HG02642 (cell line): ENCODE data around the gene SLC16A8.
"Not testable (repeated sequence)": the region's sequence is repeated elsewhere in the genome, so short reads cannot be mapped to it uniquely, and the experiment has no call there.

Experiments used
- ATAC-seq: cut with Tn5 transposase; IDR thresholded peaks from one replicate; pipeline ENCODE4 v1.9.1; 2021; ENCODE audit warnings: mild to moderate bottlenecking; ENCODE audit not compliant: unreplicated experiment, poor library complexity

Gene SLC16A8

GRCh38 chr22:38051261-38051660 lies 32.7 kb downstream of the SLC16A8 start:
- no peak for ATAC-seq

GRCh38 chr22:38050720-38051119 lies 33.3 kb downstream of the SLC16A8 start:
- ATAC-seq = no peak

- ATAC-seq = no peak
Measured at GRCh38 chr22:38049812-38050619, 34.0 kb downstream of the SLC16A8 start.

- ATAC-seq = no peak
Measured at GRCh38 chr22:38046070-38046748, 37.8 kb downstream of the SLC16A8 start.

GRCh38 chr22:38043151-38044039 lies 40.6 kb downstream of the SLC16A8 start:
- ATAC-seq = no peak

- no peak for ATAC-seq
Measured at GRCh38 chr22:38042488-38042790, 41.5 kb downstream of the SLC16A8 start.

GRCh38 chr22:38041760-38042487 lies 42.1 kb downstream of the SLC16A8 start:
- ATAC-seq = no peak

GRCh38 chr22:38040953-38041759 lies 42.8 kb downstream of the SLC16A8 start:
- no peak for ATAC-seq

- ATAC-seq = no peak
Measured at GRCh38 chr22:38038890-38039812, 44.8 kb downstream of the SLC16A8 start.

GRCh38 chr22:38038426-38038825 lies 45.6 kb downstream of the SLC16A8 start:
- ATAC-seq = no peak

GRCh38 chr22:38037367-38038150 lies 46.4 kb downstream of the SLC16A8 start:
- ATAC-seq = not testable (repeated sequence)

- ATAC-seq = no peak
Measured at GRCh38 chr22:38036392-38037062, 47.5 kb downstream of the SLC16A8 start.

- no peak for ATAC-seq
Measured at GRCh38 chr22:38035530-38035885, 48.5 kb downstream of the SLC16A8 start.

- ATAC-seq = no peak
Measured at GRCh38 chr22:38034884-38035529, 49.0 kb downstream of the SLC16A8 start.

GRCh38 chr22:38034278-38034882 lies 49.6 kb downstream of the SLC16A8 start:
- ATAC-seq = no peak

GRCh38 chr22:38033522-38034277 lies 50.3 kb downstream of the SLC16A8 start:
- no peak for ATAC-seq
